GM19397 (cell line): ENCODE measurements around the gene KIRREL3.

Experiments used
- ATAC-seq: cut with Tn5 transposase; IDR thresholded peaks from one replicate; pipeline ENCODE4 v1.9.1; 2021; ENCODE audit warnings: mild to moderate bottlenecking, moderate library complexity; ENCODE audit not compliant: unreplicated experiment

The KIRREL3 gene

DNA sequence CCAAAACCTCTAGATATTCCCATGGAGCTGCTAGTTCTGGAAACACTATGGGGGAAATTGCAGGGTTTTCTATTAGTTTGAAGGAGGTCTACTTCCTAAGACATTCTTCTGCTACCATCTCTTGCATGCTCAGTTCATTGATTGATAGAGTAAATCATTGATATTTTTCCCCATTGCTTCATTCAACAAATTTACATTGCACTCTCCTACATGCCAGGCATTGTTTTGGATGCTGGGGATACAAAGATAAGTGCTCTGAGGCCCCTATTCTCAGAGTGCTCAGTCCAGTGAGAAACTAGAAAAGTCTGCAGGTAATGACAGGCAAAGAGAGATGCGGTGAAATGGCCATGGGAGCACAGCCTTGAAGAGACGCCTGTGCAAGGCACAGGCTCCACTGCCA is 313.1 kb downstream of the KIRREL3 start:
- ATAC-seq = no peak

- no peak for ATAC-seq
Measured at GRCh38 chr11:126686938-126687337, 313.6 kb downstream of the KIRREL3 start.

- no peak for ATAC-seq
Measured at GRCh38 chr11:126683766-126684728, 316.5 kb downstream of the KIRREL3 start.

- no peak for ATAC-seq
Measured at GRCh38 chr11:126682590-126682989, 318.0 kb downstream of the KIRREL3 start.

- ATAC-seq = no peak
Measured at GRCh38 chr11:126680700-126681099, 319.9 kb downstream of the KIRREL3 start.

DNA sequence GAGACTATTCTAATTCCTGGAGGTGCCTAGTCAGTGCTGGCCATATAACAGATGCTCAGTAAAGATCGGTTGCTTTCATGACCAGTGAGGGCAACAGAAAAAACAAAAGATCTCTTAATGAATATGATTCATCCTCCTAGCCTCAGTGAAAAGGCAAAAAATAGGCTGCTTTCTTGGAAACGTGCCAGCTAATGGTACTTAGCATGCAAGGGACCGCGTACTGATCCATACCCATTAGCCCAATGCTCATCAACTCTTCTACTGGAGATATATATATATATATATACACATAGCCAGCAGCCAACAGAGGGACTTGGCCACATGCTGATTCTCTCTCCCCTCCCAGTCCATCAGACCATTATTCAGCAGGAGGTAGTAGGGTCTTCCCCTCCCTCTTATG is 320.4 kb downstream of the KIRREL3 start:
- no peak for ATAC-seq

GRCh38 chr11:126679033-126679432 is 321.5 kb downstream of the KIRREL3 start:
- no peak for ATAC-seq

DNA sequence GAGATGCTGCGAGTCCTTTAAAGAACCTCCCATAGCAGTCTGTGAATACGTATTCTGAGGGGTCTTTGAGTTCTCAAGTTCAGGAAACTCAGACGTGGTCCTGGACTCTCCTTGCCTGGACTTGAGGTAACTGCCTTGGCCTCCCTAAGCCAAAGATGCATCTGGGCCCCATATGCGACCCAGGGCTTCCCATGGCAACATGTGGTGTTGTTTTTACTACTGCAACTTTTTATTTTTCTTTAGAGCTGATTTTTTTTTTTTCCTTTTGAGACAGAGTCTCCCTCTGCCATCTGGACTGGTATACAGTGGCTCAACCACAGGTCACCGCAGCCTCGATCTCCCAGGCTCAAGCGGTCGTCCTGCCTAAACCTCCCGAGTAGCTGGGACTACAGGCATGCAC is 324.0 kb downstream of the KIRREL3 start:
- no peak for ATAC-seq

- no peak for ATAC-seq
Measured at GRCh38 chr11:126673319-126673718, 327.3 kb downstream of the KIRREL3 start.

DNA sequence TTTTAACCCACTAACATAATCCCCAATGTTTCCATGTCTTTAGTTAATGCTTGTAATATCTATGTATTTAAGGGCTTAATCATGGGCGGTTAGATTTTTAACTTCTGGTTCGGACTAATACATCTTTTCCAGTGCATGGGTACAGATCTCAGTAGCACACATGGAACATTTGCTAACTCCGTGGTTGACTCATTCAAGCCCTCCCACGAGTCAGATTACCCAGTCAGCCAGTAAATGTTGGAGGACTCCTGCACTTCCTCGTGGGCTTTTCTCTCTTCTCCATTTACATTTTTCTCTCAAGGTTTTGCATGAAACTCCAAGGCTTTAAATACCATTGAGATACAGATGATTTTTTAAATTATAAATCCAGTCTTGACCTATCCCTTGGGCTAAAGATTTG is 331.2 kb downstream of the KIRREL3 start:
- ATAC-seq = no peak

- ATAC-seq = no peak
Measured at GRCh38 chr11:126664643-126665042, 335.9 kb downstream of the KIRREL3 start.

DNA sequence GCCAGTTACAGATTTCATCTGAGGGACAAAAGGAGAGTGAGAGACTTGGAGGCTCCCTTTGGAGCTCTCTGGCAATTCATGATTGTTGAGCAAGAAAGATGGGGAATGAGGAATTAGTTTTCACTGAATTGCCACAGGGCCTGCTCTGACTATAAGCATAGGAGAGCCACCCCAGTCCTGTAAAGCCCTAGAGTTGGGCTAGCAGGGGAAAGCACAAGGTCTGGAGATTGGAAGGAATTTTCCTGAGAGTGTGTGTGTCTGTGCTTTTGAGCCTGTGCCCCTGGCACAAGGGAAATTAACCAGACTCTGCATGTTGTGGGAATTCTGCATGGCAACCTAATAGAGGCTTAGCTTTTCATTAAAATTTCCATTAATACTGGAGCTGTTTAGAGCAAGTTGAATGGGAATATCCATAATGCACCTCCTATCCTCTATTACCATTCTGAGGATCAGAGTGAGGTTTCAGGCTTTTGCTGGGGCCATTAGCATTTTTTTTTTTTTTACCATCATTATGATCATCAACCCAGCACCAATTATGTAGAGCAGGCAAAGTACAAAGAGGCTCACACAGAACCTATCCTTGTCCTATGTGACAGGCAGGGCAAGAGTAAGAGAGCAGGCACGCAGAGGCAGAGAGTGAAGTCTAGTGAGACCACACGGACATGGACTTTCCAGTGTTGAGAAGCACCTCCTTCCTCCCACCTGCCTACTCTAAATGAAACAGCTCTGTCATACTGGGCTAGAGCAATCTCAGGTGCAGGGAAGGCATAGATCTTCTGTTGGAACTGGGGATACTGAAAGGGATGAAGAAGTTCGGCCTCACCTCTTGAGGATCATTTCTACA is 336.6 kb downstream of the KIRREL3 start:
- no peak for ATAC-seq

- no peak for ATAC-seq
Measured at GRCh38 chr11:126662035-126662790, 338.4 kb downstream of the KIRREL3 start.

- no peak for ATAC-seq
Measured at GRCh38 chr11:126660761-126661425, 339.7 kb downstream of the KIRREL3 start.

DNA sequence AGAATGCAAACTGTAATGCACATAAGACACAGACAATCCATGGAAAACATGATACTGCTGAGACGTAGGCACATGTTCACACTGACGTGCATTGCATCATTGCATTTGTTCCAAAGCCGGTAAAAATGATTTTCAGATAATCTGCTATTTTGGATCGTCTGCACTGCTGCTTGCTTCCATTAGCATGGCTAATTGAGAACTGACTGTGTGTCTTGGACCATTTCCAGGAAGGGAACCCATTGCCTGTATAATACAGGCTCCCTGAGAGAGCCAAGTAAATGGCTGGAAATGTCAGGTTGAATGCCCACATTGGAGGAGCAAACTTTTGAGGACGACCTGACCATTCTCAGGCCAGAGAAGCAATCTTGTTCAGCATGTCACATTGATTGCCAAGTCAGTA is 340.2 kb downstream of the KIRREL3 start:
- ATAC-seq = no peak

- ATAC-seq = no peak
Measured at GRCh38 chr11:126658306-126659056, 342.1 kb downstream of the KIRREL3 start.

- no peak for ATAC-seq
Measured at GRCh38 chr11:126655807-126656128, 344.8 kb downstream of the KIRREL3 start.

GRCh38 chr11:126654886-126655806 is 345.4 kb downstream of the KIRREL3 start:
- ATAC-seq = no peak

DNA sequence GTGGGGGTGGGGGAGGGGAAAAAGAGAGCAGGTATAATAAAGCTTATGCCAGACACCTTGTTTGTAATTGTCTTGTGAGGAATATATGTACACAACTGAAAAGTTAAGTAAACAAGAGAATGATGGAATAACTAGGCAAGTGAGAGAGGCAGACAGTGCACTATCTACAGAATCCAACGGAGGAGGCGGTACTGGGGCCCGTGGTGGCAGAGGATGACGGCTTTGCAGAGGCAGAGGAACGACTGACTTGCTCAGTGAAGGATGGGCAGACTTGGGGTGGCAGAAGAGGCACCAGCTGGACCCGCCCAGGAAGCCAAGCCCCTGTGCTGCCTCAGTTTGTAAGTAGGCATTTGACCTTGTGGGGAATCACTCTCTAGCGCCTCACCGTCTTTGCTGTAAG is 347.5 kb downstream of the KIRREL3 start:
- no peak for ATAC-seq
